OCI-LY1 (cell line): ENCODE measurements around the gene CST9L.

Experiments
- H2AFZ ChIP-seq: fragments of 200-600 bp; sonication (generic), shearing (Covaris generic); 2 replicates; pipeline ENCODE4 v1.6.0; 2014; ENCODE audit warnings: antibody characterized with exemption, mild to moderate bottlenecking, low read length
- H3F3A ChIP-seq: fragments of 200-600 bp; sonication (generic), shearing (Covaris generic); 2 replicates; pipeline ENCODE4 v1.6.0; 2014; ENCODE audit warnings: mild to moderate bottlenecking, antibody characterized with exemption, low read length, moderate library complexity; ENCODE audit not compliant: insufficient read depth
- H3K27ac ChIP-seq: fragments of 200-600 bp; sonication (generic); 2 replicates; pipeline ENCODE4 v1.5.1; 2014; ENCODE audit warnings: low read length, mixed run types, mild to moderate bottlenecking, low read depth; ENCODE audit not compliant: poor library complexity, severe bottlenecking
- H3K27me3 ChIP-seq: fragments of 200-600 bp; sonication (generic); 2 replicates; pipeline ENCODE4 v1.6.0; 2014; ENCODE audit warnings: antibody characterized with exemption, mild to moderate bottlenecking, low read length, moderate library complexity; ENCODE audit not compliant: insufficient read depth
- H3K36me3 ChIP-seq: fragments of 200-600 bp; sonication (generic); 2 replicates; pipeline ENCODE4 v1.6.1; 2014; ENCODE audit warnings: mild to moderate bottlenecking, antibody characterized with exemption, low read length, moderate library complexity, mixed read lengths; ENCODE audit not compliant: insufficient read depth
- H3K4me1 ChIP-seq: fragments of 200-600 bp; sonication (generic); 2 replicates; pipeline ENCODE4 v1.5.1; 2014; ENCODE audit warnings: mild to moderate bottlenecking, low read length, moderate library complexity; ENCODE audit not compliant: insufficient read depth, severe bottlenecking
- H3K4me2 ChIP-seq: fragments of 200-600 bp; sonication (generic), shearing (Covaris generic); 2 replicates; pipeline ENCODE4 v1.6.1; 2014; ENCODE audit warnings: low read length
- H3K4me3 ChIP-seq: fragments of 200-600 bp; sonication (generic); 2 replicates; pipeline ENCODE4 v1.5.1; 2014; ENCODE audit warnings: low read length, low read depth, mild to moderate bottlenecking, mixed read lengths; ENCODE audit not compliant: poor library complexity, severe bottlenecking
- H3K79me2 ChIP-seq: fragments of 200-600 bp; shearing (Covaris generic); 2 replicates; pipeline ENCODE4 v1.6.1; 2016; ENCODE audit warnings: mixed run types, low read length, mixed read lengths; ENCODE audit not compliant: insufficient read depth
- H3K9ac ChIP-seq: fragments of 200-600 bp; sonication (generic), shearing (Covaris generic); 2 replicates; pipeline ENCODE4 v1.6.1; 2014; ENCODE audit warnings: mild to moderate bottlenecking, low read length, mixed read lengths
- H3K9me2 ChIP-seq: fragments of 200-600 bp; sonication (generic), shearing (Covaris generic); 2 replicates; pipeline ENCODE4 v1.6.1; 2014; ENCODE audit warnings: low read depth, mild to moderate bottlenecking, low read length, mixed read lengths
- H3K9me3 ChIP-seq: fragments of 200-600 bp; shearing (Covaris generic); 2 replicates; pipeline ENCODE4 v1.6.1; 2014; ENCODE audit warnings: low read length, mixed read lengths
- H4K20me1 ChIP-seq: fragments of 200-600 bp; sonication (generic), shearing (Covaris generic); 2 replicates; pipeline ENCODE4 v1.6.0; 2016; ENCODE audit warnings: mild to moderate bottlenecking, low read length; ENCODE audit not compliant: insufficient read depth
- EZH2 ChIP-seq: fragments of 200-600 bp; sonication (generic), shearing (Covaris generic); IDR thresholded peaks from 2 replicates; pipeline ENCODE4 v1.8.0; 2017; ENCODE audit warnings: borderline replicate concordance, mixed run types, mild to moderate bottlenecking, antibody characterized with exemption, low read length, moderate library complexity, mixed read lengths
- TF ChIP-seq, protein P1 (sequence below): fragments of 200-600 bp; sonication (generic), shearing (Covaris generic); IDR thresholded peaks from 2 replicates; pipeline ENCODE4 v1.5.1; 2017; ENCODE audit warnings: mild to moderate bottlenecking, antibody characterized with exemption, low read length, moderate library complexity, mixed read lengths

Gene CST9L

DNA sequence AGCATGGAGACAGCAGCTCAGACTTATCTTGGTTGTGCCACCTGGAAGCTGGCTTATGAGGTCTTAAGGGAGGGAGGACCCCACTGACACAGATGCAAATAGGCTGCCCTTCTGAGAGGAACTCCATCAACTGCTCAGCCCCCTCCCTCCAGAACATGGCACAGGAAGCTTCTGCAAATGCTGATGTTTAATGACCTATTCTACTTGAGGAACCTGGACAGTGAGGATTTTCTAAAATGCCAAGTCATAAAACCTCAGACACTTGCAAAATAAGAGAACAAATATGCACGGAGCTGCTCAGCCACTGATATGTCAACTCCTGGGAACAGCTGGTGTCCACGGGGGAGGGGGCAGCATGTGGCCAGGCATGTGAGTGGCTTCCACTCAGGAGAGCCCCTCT is 34.0 kb upstream of the CST9L start:
- TF ChIP-seq EZH2, result no peak
- TF ChIP-seq, protein P1, sequence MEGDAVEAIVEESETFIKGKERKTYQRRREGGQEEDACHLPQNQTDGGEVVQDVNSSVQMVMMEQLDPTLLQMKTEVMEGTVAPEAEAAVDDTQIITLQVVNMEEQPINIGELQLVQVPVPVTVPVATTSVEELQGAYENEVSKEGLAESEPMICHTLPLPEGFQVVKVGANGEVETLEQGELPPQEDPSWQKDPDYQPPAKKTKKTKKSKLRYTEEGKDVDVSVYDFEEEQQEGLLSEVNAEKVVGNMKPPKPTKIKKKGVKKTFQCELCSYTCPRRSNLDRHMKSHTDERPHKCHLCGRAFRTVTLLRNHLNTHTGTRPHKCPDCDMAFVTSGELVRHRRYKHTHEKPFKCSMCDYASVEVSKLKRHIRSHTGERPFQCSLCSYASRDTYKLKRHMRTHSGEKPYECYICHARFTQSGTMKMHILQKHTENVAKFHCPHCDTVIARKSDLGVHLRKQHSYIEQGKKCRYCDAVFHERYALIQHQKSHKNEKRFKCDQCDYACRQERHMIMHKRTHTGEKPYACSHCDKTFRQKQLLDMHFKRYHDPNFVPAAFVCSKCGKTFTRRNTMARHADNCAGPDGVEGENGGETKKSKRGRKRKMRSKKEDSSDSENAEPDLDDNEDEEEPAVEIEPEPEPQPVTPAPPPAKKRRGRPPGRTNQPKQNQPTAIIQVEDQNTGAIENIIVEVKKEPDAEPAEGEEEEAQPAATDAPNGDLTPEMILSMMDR, result no peak
- Histone ChIP-seq H3K4me3 (no peak overlapping the region), H3K9me2 (no peaks in the 10 kb centered on the region)

DNA sequence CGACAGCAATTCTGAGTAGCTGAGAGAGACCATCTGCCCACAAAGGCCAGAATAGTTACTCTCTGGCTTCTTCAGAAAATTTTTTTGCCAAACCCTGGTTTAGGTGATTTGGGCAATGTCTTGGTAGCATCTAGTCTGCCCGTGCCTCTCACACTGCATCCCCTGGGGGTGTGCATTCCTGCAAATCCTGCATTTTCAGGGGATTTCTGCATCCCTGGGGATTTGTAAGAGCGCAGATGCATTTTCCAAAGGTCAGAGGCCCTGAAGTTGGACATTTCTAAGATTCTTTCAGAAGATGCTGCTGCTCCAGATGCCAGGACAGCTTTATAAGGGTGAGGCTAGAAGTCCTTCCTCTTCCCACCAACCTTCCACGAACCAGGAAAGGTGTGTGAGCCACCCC is 33.4 kb upstream of the CST9L start:
- Histone ChIP-seq H3K9me2 (no peaks in the 10 kb centered on the region), H4K20me1 (no peaks in the 10 kb centered on the region)
- TF ChIP-seq, protein P1, result no peak
- TF ChIP-seq EZH2, result no peak

More for the DNA sequence above, 34.0 kb upstream of the CST9L start:
- Histone ChIP-seq H3K36me3 (no peaks in the 10 kb centered on the region), H3K27ac (no peak overlapping the region), H3F3A (no peaks in the 10 kb centered on the region), H3K79me2 (no peaks in the 10 kb centered on the region), H3K9ac (no peak overlapping the region), H2AFZ (no peak overlapping the region), H3K9me3 (no peaks in the 10 kb centered on the region), H3K4me2 (no peak overlapping the region), H3K4me1 (no peaks in the 10 kb centered on the region), H3K27me3 (no peaks in the 10 kb centered on the region), H4K20me1 (no peaks in the 10 kb centered on the region)

DNA sequence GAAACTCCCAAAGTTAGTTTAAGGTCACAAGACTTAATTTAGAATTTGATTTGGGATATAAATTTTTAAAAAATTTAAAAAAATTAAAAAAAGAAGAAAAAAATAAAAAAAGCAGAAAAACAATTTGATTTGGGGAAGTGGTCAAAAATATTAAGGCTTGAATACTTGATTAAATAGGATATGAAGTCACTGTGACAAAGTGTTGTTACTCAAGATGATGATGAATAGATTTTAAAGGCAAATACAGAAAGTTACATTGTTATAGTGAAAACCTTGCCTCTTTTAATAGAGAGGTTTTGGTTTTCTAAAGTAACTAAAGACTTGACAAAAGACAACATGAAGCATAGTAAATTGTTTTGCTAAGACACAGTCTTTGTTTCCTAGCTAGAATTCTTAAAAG is 30.2 kb upstream of the CST9L start:
- Histone ChIP-seq H2AFZ (no peak overlapping the region), H3K27me3 (no peaks in the 10 kb centered on the region), H3K36me3 (no peaks in the 10 kb centered on the region), H3K9me2 (no peaks in the 10 kb centered on the region), H3K79me2 (no peaks in the 10 kb centered on the region), H3K4me1 (no peaks in the 10 kb centered on the region), H3F3A (no peaks in the 10 kb centered on the region), H3K4me3 (no peak overlapping the region), H4K20me1 (no peaks in the 10 kb centered on the region), H3K4me2 (no peak overlapping the region), H3K9ac (no peak overlapping the region), H3K9me3 (no peaks in the 10 kb centered on the region), H3K27ac (no peak overlapping the region)
- TF ChIP-seq, protein P1, result no peak
- TF ChIP-seq EZH2, result no peak

More for the DNA sequence above, 33.4 kb upstream of the CST9L start:
- Histone ChIP-seq H3K79me2 (no peaks in the 10 kb centered on the region), H3K4me3 (no peak overlapping the region), H3K27me3 (no peaks in the 10 kb centered on the region), H3K4me1 (no peaks in the 10 kb centered on the region), H3K27ac (no peak overlapping the region), H2AFZ (no peak overlapping the region), H3K36me3 (no peaks in the 10 kb centered on the region), H3K4me2 (no peak overlapping the region), H3F3A (no peaks in the 10 kb centered on the region), H3K9me3 (no peaks in the 10 kb centered on the region), H3K9ac (no peak overlapping the region)
